HepG2 (cell line): ENCODE results near the gene MLXIPL. TPM values are rescaled to one million over a fixed set of nuclear protein-coding genes. Genes with fewer than 3 reads are reported as not detected.

Experiments
- ATAC-seq: fragments of 200-7000 bp; cut with Tn5 transposase; 3 replicates; pipeline ENCODE4 v1.9.1; 2020; ENCODE audit warnings: mild to moderate bottlenecking, moderate library complexity
- BruUV-seq: library from RNA; stranded (reverse); fragments of 400-500 nt; replicated peaks from 2 replicates; lab custom pipeline; 2021; lab: Mats Ljungman, UMichigan
- CTCF ChIA-PET: fragments of 300-600 bp; formaldehyde crosslinking; extraction: SDS; loops from one replicate; lab custom pipeline; 2021; ENCODE audit warnings: low total read pairs, inconsistent platforms, low intra/inter-chr PET ratio; lab: Yijun Ruan, JAX
- POLR2A ChIA-PET: fragments of 350-600 bp; sonication (Branson Sonifier 250); formaldehyde crosslinking; loops from one replicate; lab custom pipeline; 2020; ENCODE audit warnings: antibody characterized with exemption, inconsistent platforms; lab: Yijun Ruan, JAX
- DNase-seq: peaks from one replicate; pipeline ENCODE4 v3.0.0-alpha.2; 2015; ENCODE audit warnings: low spot score
- FAIRE-seq: peaks from 3 replicates; lab custom pipeline; 2011; peaks lifted over from hg19 to GRCh38; lab: Jason Lieb, UNC
- H2AFZ ChIP-seq: one replicate; pipeline ENCODE4 v1.6.1; 2011; ENCODE audit warnings: low read length, inconsistent platforms
- H3K27ac ChIP-seq: fragments of 300-600 bp; 3 replicates; pipeline ENCODE4 v1.8.0; 2011; ENCODE audit warnings: mixed run types, mild to moderate bottlenecking, mixed read lengths, low read length, inconsistent platforms; ENCODE audit not compliant: insufficient read depth; ENCODE audit errors: extremely low read length
- H3K27me3 ChIP-seq, 2 experiments: fragments of 200-600 bp in 1 of 2; 2 replicates in 1 of 2; 3 replicates in 1 of 2; pipeline versions ENCODE4 v1.6.0 to v1.8.0; 2011; ENCODE audit warnings: low read length in 2 of 2, mild to moderate bottlenecking in 2 of 2, moderate library complexity in 2 of 2, inconsistent platforms in 1 of 2; ENCODE audit not compliant: insufficient read depth in 2 of 2, control insufficient read depth in 1 of 2
- H3K36me3 ChIP-seq, 2 experiments: fragments of 200-600 bp in 1 of 2; replicated peaks in 1 of 2; 2 replicates in 1 of 2; 3 replicates in 1 of 2; pipeline versions ENCODE4 v1.5.1 to v1.8.0; 2011; ENCODE audit warnings: low read length in 2 of 2, inconsistent platforms in 1 of 2; ENCODE audit not compliant: insufficient read depth in 2 of 2, control insufficient read depth in 1 of 2
- H3K4me1 ChIP-seq: 2 replicates; pipeline ENCODE4 v1.5.1; 2012; ENCODE audit warnings: low read length, inconsistent platforms; ENCODE audit not compliant: insufficient read depth
- H3K4me2 ChIP-seq: 2 replicates; pipeline ENCODE4 v1.6.0; 2011; ENCODE audit warnings: low read depth, low read length, inconsistent platforms
- H3K4me3 ChIP-seq, 3 experiments: fragments of 200-600 bp in 1 of 3; sonication (generic), shearing (Covaris generic) in 1 of 3; replicated peaks in 1 of 3; 2 replicates each; pipeline ENCODE4 v1.5.1; 2011 to 2016; ENCODE audit warnings: low read length in 3 of 3, inconsistent platforms in 2 of 3, low read depth in 2 of 3, mild to moderate bottlenecking in 2 of 3, control low read depth in 1 of 3, mixed read lengths in 1 of 3; ENCODE audit not compliant: insufficient read depth in 1 of 3
- H3K79me2 ChIP-seq: one replicate; pipeline ENCODE4 v1.6.1; 2011; ENCODE audit warnings: low read length, inconsistent platforms; ENCODE audit not compliant: insufficient read depth
- H3K9ac ChIP-seq: 2 replicates; pipeline ENCODE4 v1.6.0; 2011; ENCODE audit warnings: mild to moderate bottlenecking, low read depth, low read length, inconsistent platforms; ENCODE audit not compliant: insufficient read depth
- H3K9me3 ChIP-seq: 2 replicates; pipeline ENCODE4 v1.5.1; 2012; ENCODE audit warnings: mild to moderate bottlenecking, low read length
- H4K20me1 ChIP-seq: 2 replicates; pipeline ENCODE4 v1.6.0; 2011; ENCODE audit warnings: inconsistent platforms, mild to moderate bottlenecking, low read length, moderate library complexity; ENCODE audit not compliant: insufficient read depth
- CBX1 ChIP-seq: IDR thresholded peaks from one replicate; pipeline ENCODE4 v1.6.1; 2016; ENCODE audit warnings: antibody characterized with exemption, low read depth
- MED1 ChIP-seq: sonication (generic); formaldehyde crosslinking; IDR thresholded peaks from 2 replicates; pipeline ENCODE4 v1.4.0; 2020; ENCODE audit warnings: missing genetic modification reagents
- MED8 ChIP-seq: sonication (generic); formaldehyde crosslinking; IDR thresholded peaks from 2 replicates; pipeline ENCODE4 v1.8.1; 2023; ENCODE audit warnings: mild to moderate bottlenecking, missing genetic modification reagents; ENCODE audit not compliant: insufficient replicate concordance
- SPEN ChIP-seq: sonication (generic); formaldehyde crosslinking; IDR thresholded peaks from 2 replicates; pipeline ENCODE4 v1.5.1; 2020; ENCODE audit warnings: low read depth, mild to moderate bottlenecking, missing genetic modification reagents
- TRIM22 ChIP-seq: fragments of 450-650 bp; IDR thresholded peaks from 2 replicates; pipeline ENCODE4 v1.6.1; 2017
- ZNF138 ChIP-seq: sonication (generic); formaldehyde crosslinking; IDR thresholded peaks from 2 replicates; pipeline ENCODE4 v1.5.0; 2020; ENCODE audit warnings: mild to moderate bottlenecking, low read depth, missing genetic modification reagents
- ZNF205 ChIP-seq: IDR thresholded peaks from 2 replicates; pipeline ENCODE4 v1.6.1; 2018; ENCODE audit warnings: missing biosample characterization, missing genetic modification reagents
- ZNF230 ChIP-seq: sonication (generic); formaldehyde crosslinking; IDR thresholded peaks from 2 replicates; pipeline ENCODE4 v1.4.0; 2020; ENCODE audit warnings: mild to moderate bottlenecking, missing genetic modification reagents
- ZNF441 ChIP-seq: sonication (generic); formaldehyde crosslinking; IDR thresholded peaks from 2 replicates; pipeline ENCODE4 v1.7.0; 2021; ENCODE audit warnings: missing genetic modification reagents, borderline replicate concordance
- ZNF510 ChIP-seq: sonication (generic); formaldehyde crosslinking; IDR thresholded peaks from 2 replicates; pipeline ENCODE4 v1.4.0; 2020; ENCODE audit warnings: low read depth, mild to moderate bottlenecking, missing genetic modification reagents
- ZNF780A ChIP-seq: sonication (generic); formaldehyde crosslinking; IDR thresholded peaks from 2 replicates; pipeline ENCODE4 v1.8.0; 2022; ENCODE audit warnings: mild to moderate bottlenecking, missing genetic modification reagents, moderate library complexity
- ZNF891 ChIP-seq: sonication (generic); formaldehyde crosslinking; IDR thresholded peaks from 2 replicates; pipeline ENCODE4 v1.5.0; 2020; ENCODE audit warnings: mild to moderate bottlenecking, missing genetic modification reagents
- WGBS: methylation state at CpG from one replicate; pipeline ENCODE4 v1.1.6; 2017; ENCODE audit warnings: low lambda C conversion rate; 5-methylcytosine and 5-hydroxymethylcytosine counted together
- in situ Hi-C: cut with HindIII; loops from 2 replicates; pipeline ENCODE4 v1.10.0; 2017; ENCODE audit warnings: low pct_unique_long_range_greater_than_20kb; ENCODE audit not compliant: extremely low pct_ligation_motif_present
- intact Hi-C: fragments of 100-400 bp; cut with micrococcal nuclease; formaldehyde crosslinking; loops from one replicate; pipeline ENCODE4 v1.10.0; 2022; ENCODE audit not compliant: unreplicated experiment
- polyA plus RNA-seq, 8 experiments: library from polyadenylated mRNA; depleted of rRNA in 3 of 8; stranded (reverse) in 7 of 8; unstranded in 1 of 8; fragments of >200 nt; fragmentation: Illumina TruSeq in 4 of 8; extraction: Trizol in 4 of 8; gene quantifications; 2 replicates each; pipeline versions ENCODE4 v1.2.1 to v1.2.3, GENCODE V29; 2011 to 2016; ENCODE audit warnings: low read depth in 4 of 8, missing spikeins in 1 of 8, mixed read lengths in 1 of 8; ENCODE audit not compliant: insufficient read depth in 1 of 8
- total RNA-seq, 5 experiments: library from RNA; depleted of rRNA; stranded (reverse); fragments of >200 nt; fragmentation: Illumina TruSeq; extraction: Trizol; gene quantifications; 2 replicates each; pipeline ENCODE4 v1.2.3, GENCODE V29; 2016; ENCODE audit warnings: low read depth in 1 of 5
- TF ChIP-seq, protein P1 (sequence below): sonication (generic); formaldehyde crosslinking; IDR thresholded peaks from 2 replicates; pipeline ENCODE4 v1.4.0; 2020; ENCODE audit warnings: missing genetic modification reagents
- TF ChIP-seq, protein P2 (sequence below): sonication (generic); formaldehyde crosslinking; IDR thresholded peaks from 2 replicates; pipeline ENCODE4 v1.4.0; 2020; ENCODE audit warnings: missing genetic modification reagents

The MLXIPL gene
- total and polyA plus RNA-seq, 2 of the 13 experiments (the other 11 are each of a cell fraction or from before 2014, with no cell fraction given): 51.6 to 60.1 TPM

GRCh38 chr7:73633323-73633722 is 9.0 kb upstream of the MLXIPL start (continued):
- TF ChIP-seq TRIM22: no peak

- ChIA-PET POLR2A (no interaction called here), CTCF (no interaction called here)
- Histone ChIP-seq H3K9me3 (no peaks in the 10 kb centered on the region), H3K9ac (no peak overlapping the region), H3K4me2 (no peak overlapping the region), H3K79me2 (no peaks in the 10 kb centered on the region), H2AFZ (no peak overlapping the region), H3K4me1 (no peaks in the 10 kb centered on the region)
- FAIRE-seq: no peak
- 57% methylated on average over 1 of the region's 1 CpG for WGBS
- TF ChIP-seq MED8 (CRISPR knock-in tag) (no peak), ZNF441 (no peak), ZNF138 (CRISPR knock-in tag) (no peak), ZNF891 (no peak)
- TF ChIP-seq, all 625 proteins: peak for 0
- in situ Hi-C loops: no loop called here
- Histone ChIP-seq H3K27me3 (no peaks in the 10 kb centered on the region), H3K4me3 (no peak overlapping the region), H4K20me1 (no peaks in the 10 kb centered on the region), H3K36me3 (no peaks in the 10 kb centered on the region), H3K27ac (no peak overlapping the region)
- intact Hi-C loops: no loop called here
- no TSS peak for BruUV-seq
- no peak for DNase-seq
- no peak for ATAC-seq
Measured at GRCh38 chr7:73631558-73631957, 7.2 kb upstream of the MLXIPL start.

GRCh38 chr7:73628504-73628903 is 4.2 kb upstream of the MLXIPL start:
- intact Hi-C loops: loop anchor here (2.0 kb wide), 1 partner anchor 96 kb away; no protein-coding TSS in a partner anchor
- FAIRE-seq (no peak), ATAC-seq (no peak), DNase-seq (no peak)
- in situ Hi-C loops: no loop called here
- Histone ChIP-seq H3K9ac (no peak overlapping the region), H2AFZ (no peak overlapping the region), H3K9me3 (no peaks in the 10 kb centered on the region), H3K36me3 (no peaks in the 10 kb centered on the region), H3K79me2 (peaks cover 8% of the 10 kb centered on the region), H3K4me2 (no peak overlapping the region), H4K20me1 (no peaks in the 10 kb centered on the region), H3K27ac (no peak overlapping the region), H3K4me1 (peaks cover 9% of the 10 kb centered on the region), H3K4me3 (no peak overlapping the region), H3K27me3 (no peaks in the 10 kb centered on the region; a peak in 1 of 5 replicates)
- POLR2A ChIA-PET: interaction anchor here (1.1 to 1.2 kb wide), 3 partner anchors 16 to 87 kb away, joined by 4 to 5 read pairs (median 4); no protein-coding TSS in a partner anchor
- CTCF ChIA-PET: interaction anchor here (1.1 to 1.3 kb wide), 3 partner anchors 39 to 106 kb away, joined by 3 to 7 read pairs (median 5); no protein-coding TSS in a partner anchor
- WGBS: 87% methylated on average over 4 of the region's 4 CpGs
- BruUV-seq: no TSS peak
- TF ChIP-seq ZNF780A (CRISPR knock-in tag) (no peak), ZNF230 (CRISPR knock-in tag) (no peak), CBX1 (no peak), ZNF510 (CRISPR knock-in tag) (no peak), ZNF205 (CRISPR knock-in tag) (no peak), MED1 (CRISPR knock-in tag) (no peak), SPEN (CRISPR knock-in tag) (no peak)
- TF ChIP-seq, protein P1, sequence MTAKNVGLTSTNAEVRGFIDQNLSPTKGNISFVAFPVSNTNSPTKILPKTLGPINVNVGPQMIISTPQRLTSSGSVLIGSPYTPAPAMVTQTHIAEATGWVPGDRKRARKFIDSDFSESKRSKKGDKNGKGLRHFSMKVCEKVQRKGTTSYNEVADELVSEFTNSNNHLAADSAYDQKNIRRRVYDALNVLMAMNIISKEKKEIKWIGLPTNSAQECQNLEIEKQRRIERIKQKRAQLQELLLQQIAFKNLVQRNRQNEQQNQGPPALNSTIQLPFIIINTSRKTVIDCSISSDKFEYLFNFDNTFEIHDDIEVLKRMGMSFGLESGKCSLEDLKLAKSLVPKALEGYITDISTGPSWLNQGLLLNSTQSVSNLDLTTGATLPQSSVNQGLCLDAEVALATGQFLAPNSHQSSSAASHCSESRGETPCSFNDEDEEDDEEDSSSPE: no peak
- TF ChIP-seq, protein P2, sequence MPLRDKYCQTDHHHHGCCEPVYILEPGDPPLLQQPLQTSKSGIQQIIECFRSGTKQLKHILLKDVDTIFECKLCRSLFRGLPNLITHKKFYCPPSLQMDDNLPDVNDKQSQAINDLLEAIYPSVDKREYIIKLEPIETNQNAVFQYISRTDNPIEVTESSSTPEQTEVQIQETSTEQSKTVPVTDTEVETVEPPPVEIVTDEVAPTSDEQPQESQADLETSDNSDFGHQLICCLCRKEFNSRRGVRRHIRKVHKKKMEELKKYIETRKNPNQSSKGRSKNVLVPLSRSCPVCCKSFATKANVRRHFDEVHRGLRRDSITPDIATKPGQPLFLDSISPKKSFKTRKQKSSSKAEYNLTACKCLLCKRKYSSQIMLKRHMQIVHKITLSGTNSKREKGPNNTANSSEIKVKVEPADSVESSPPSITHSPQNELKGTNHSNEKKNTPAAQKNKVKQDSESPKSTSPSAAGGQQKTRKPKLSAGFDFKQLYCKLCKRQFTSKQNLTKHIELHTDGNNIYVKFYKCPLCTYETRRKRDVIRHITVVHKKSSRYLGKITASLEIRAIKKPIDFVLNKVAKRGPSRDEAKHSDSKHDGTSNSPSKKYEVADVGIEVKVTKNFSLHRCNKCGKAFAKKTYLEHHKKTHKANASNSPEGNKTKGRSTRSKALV (CRISPR knock-in tag): no peak
